OCI-LY7 (cell line): ENCODE measurements around the gene EPB41L4B. TPM values are rescaled to one million over a fixed set of nuclear protein-coding genes. Genes with fewer than 3 reads are reported as not detected.

Experiments
- BruUV-seq: library from RNA; stranded (reverse); fragments of 400-500 nt; replicated peaks from 2 replicates; lab custom pipeline; 2021; lab: Mats Ljungman, UMichigan
- CTCF ChIA-PET: fragments of 300-600 bp; sonication (Branson Sonifier 250); formaldehyde crosslinking; loops from one replicate; lab custom pipeline; 2022; ENCODE audit warnings: antibody characterized with exemption; ENCODE audit not compliant: unreplicated experiment; lab: Charles Lee
- POLR2A ChIA-PET: fragments of 300-600 bp; sonication (Branson Sonifier 250); formaldehyde crosslinking; loops from one replicate; lab custom pipeline; 2022; ENCODE audit warnings: antibody characterized with exemption; lab: Charles Lee
- DNase-seq: peaks from one replicate; pipeline ENCODE4 v3.0.0-alpha.2; 2015; ENCODE audit warnings: low spot score
- H2AFZ ChIP-seq: fragments of 200-600 bp; sonication (generic), shearing (Covaris generic); 2 replicates; pipeline ENCODE4 v1.6.1; 2014; ENCODE audit warnings: mild to moderate bottlenecking, antibody characterized with exemption, low read length, moderate library complexity
- H3K27ac ChIP-seq: fragments of 200-600 bp; sonication (generic); 2 replicates; pipeline ENCODE4 v1.5.1; 2014; ENCODE audit warnings: mixed run types, low read depth, mild to moderate bottlenecking, moderate library complexity, low read length, inconsistent platforms; ENCODE audit not compliant: poor library complexity, severe bottlenecking
- H3K36me3 ChIP-seq: fragments of 200-600 bp; sonication (generic); 2 replicates; pipeline ENCODE4 v1.6.1; 2014; ENCODE audit warnings: mild to moderate bottlenecking, antibody characterized with exemption, low read length, moderate library complexity, mixed read lengths; ENCODE audit not compliant: insufficient read depth
- H3K4me1 ChIP-seq: fragments of 200-600 bp; sonication (generic); 2 replicates; pipeline ENCODE4 v1.5.1; 2014; ENCODE audit warnings: mild to moderate bottlenecking, low read length; ENCODE audit not compliant: insufficient read depth, poor library complexity, severe bottlenecking
- H3K4me2 ChIP-seq: fragments of 200-600 bp; sonication (generic); 2 replicates; pipeline ENCODE4 v1.6.1; 2014; ENCODE audit warnings: mild to moderate bottlenecking, low read length
- H3K4me3 ChIP-seq: fragments of 200-600 bp; sonication (generic); 2 replicates; pipeline ENCODE4 v1.5.1; 2014; ENCODE audit warnings: mild to moderate bottlenecking, low read depth, low read length; ENCODE audit not compliant: poor library complexity, severe bottlenecking
- H3K79me2 ChIP-seq: fragments of 200-600 bp; sonication (generic); 2 replicates; pipeline ENCODE4 v1.6.1; 2016; ENCODE audit warnings: low read depth, mild to moderate bottlenecking, low read length, moderate library complexity, mixed read lengths; ENCODE audit not compliant: insufficient read depth
- H3K9me2 ChIP-seq: fragments of 200-600 bp; sonication (generic); 2 replicates; pipeline ENCODE4 v1.6.1; 2016; ENCODE audit warnings: mild to moderate bottlenecking, low read length, mixed read lengths; ENCODE audit not compliant: insufficient read depth
- H3K9me3 ChIP-seq: fragments of 200-600 bp; sonication (generic); 2 replicates; pipeline ENCODE4 v1.6.1; 2014; ENCODE audit warnings: mild to moderate bottlenecking, mixed run types, low read length, mixed read lengths
- H4K20me1 ChIP-seq: fragments of 200-600 bp; sonication (generic); 2 replicates; pipeline ENCODE4 v1.6.1; 2014; ENCODE audit warnings: mild to moderate bottlenecking, antibody characterized with exemption, low read length, moderate library complexity, mixed read lengths; ENCODE audit not compliant: insufficient read depth
- CTCF ChIP-seq: fragments of 200-600 bp; sonication (generic); conservative IDR thresholded peaks from 2 replicates; pipeline ENCODE4 v1.5.1; 2014; ENCODE audit warnings: mild to moderate bottlenecking, antibody characterized with exemption, low read length, moderate library complexity, mixed read lengths
- EZH2phosphoT487 ChIP-seq: fragments of 200-600 bp; sonication (generic); IDR thresholded peaks from 2 replicates; pipeline ENCODE4 v1.6.1; 2018; ENCODE audit warnings: low read depth, borderline replicate concordance, mild to moderate bottlenecking, mixed run types, antibody characterized with exemption, low read length, moderate library complexity, mixed read lengths
- intact Hi-C: fragments of 100-400 bp; cut with micrococcal nuclease; formaldehyde crosslinking; loops from one replicate; pipeline ENCODE4 v1.10.0; 2022; ENCODE audit not compliant: unreplicated experiment
- total RNA-seq, 2 experiments: library from RNA; depleted of rRNA in 1 of 2; stranded (reverse); fragments of >200 nt in 1 of 2; shearing (Covaris generic) in 1 of 2; gene quantifications; 2 replicates each; pipeline ENCODE4 v1.2.3, GENCODE V29; 2014 to 2022

The EPB41L4B gene
- total RNA-seq, 2 experiments from 2014 or later, result 0.29 TPM; not detected in 1

GRCh38 chr9:109253241-109253636 lies 67.6 kb downstream of the EPB41L4B start:
- Histone ChIP-seq H4K20me1 (no peaks in the 10 kb centered on the region), H3K4me2 (no peak overlapping the region), H3K27ac (no peak overlapping the region), H2AFZ (no peak overlapping the region), H3K79me2 (no peaks in the 10 kb centered on the region), H3K9me3 (no peaks in the 10 kb centered on the region), H3K36me3 (no peaks in the 10 kb centered on the region), H3K4me3 (no peak overlapping the region), H3K4me1 (no peaks in the 10 kb centered on the region), H3K9me2 (no peaks in the 10 kb centered on the region)
- ChIA-PET CTCF (no interaction called here), POLR2A (no interaction called here)
- DNase-seq, result no peak
- intact Hi-C loops, result no loop called here
- BruUV-seq, result no TSS peak
- no peak for TF ChIP-seq EZH2phosphoT487
- no peak for TF ChIP-seq CTCF

- Histone ChIP-seq H3K4me1 (no peaks in the 10 kb centered on the region), H3K9me2 (no peaks in the 10 kb centered on the region), H4K20me1 (no peaks in the 10 kb centered on the region), H3K4me3 (no peak overlapping the region), H2AFZ (no peak overlapping the region), H3K27ac (no peak overlapping the region), H3K36me3 (no peaks in the 10 kb centered on the region), H3K4me2 (no peak overlapping the region), H3K79me2 (no peaks in the 10 kb centered on the region), H3K9me3 (no peaks in the 10 kb centered on the region)
- BruUV-seq, result no TSS peak
- no peak for DNase-seq
- CTCF ChIA-PET, result no interaction called here
- intact Hi-C loops, result no loop called here
- POLR2A ChIA-PET, result interaction anchor here (1.0 kb wide), 1 partner anchor 27 kb away, joined by 3 read pairs; no protein-coding TSS in a partner anchor
- TF ChIP-seq EZH2phosphoT487, result no peak
Observed at GRCh38 chr9:109252291-109252690, 68.6 kb downstream of the EPB41L4B start.

- Histone ChIP-seq H3K27ac (no peak overlapping the region), H3K79me2 (no peaks in the 10 kb centered on the region)
- CTCF ChIA-PET, result no interaction called here
Observed at GRCh38 chr9:109251776-109252106, 69.1 kb downstream of the EPB41L4B start.

More at GRCh38 chr9:109251776-109252106, 69.1 kb downstream of the EPB41L4B start:
- H2AFZ ChIP-seq, result no peak overlapping the region
- H3K4me3 ChIP-seq, result no peak overlapping the region
- H3K36me3 ChIP-seq, result no peaks in the 10 kb centered on the region
- no peaks in the 10 kb centered on the region for H3K9me2 ChIP-seq
- H3K9me3 ChIP-seq, result no peaks in the 10 kb centered on the region
- H4K20me1 ChIP-seq, result no peaks in the 10 kb centered on the region
- H3K4me1 ChIP-seq, result no peaks in the 10 kb centered on the region
- intact Hi-C loops, result no loop called here
- no peak for DNase-seq
- POLR2A ChIA-PET, result interaction anchor here (1.0 kb wide), 1 partner anchor 28 kb away, joined by 3 read pairs; no protein-coding TSS in a partner anchor
- BruUV-seq, result no TSS peak
- no peak for TF ChIP-seq EZH2phosphoT487
- TF ChIP-seq CTCF, result no peak
- no peak overlapping the region for H3K4me2 ChIP-seq
